Fibroblast of the aortic adventitia (primary cell): Measurements from ENCODE around the gene KIF25. TPM values are rescaled to one million over a fixed set of nuclear protein-coding genes. Genes with fewer than 3 reads are reported as not detected.
"Not testable (repeated sequence)": the region's sequence is repeated elsewhere in the genome, so short reads cannot be mapped to it uniquely, and the experiment has no call there.

Experiments used
- DNase-seq: peaks from one replicate; pipeline ENCODE4 v3.0.0-alpha.2; 2010; ENCODE audit warnings: low read depth
- H3K4me3 ChIP-seq: 2 replicates; pipeline ENCODE4 v1.5.1; 2011; ENCODE audit warnings: low read depth, mild to moderate bottlenecking, control low read depth, low read length, moderate library complexity
- total RNA-seq: library from RNA; depleted of rRNA; stranded (reverse); fragments of >200 nt; gene quantifications from 2 replicates; pipeline ENCODE4 v1.2.3, GENCODE V29; 2012; ENCODE audit warnings: low replicate concordance
- TF ChIP-seq, protein P1 (sequence below): IDR thresholded peaks from 2 replicates; pipeline ENCODE4 v1.5.1; 2011; ENCODE audit warnings: mild to moderate bottlenecking, low read length, control low read depth, inconsistent platforms; ENCODE audit not compliant: insufficient read depth

KIF25 gene
- total RNA-seq, 1 donor = not detected

DNA sequence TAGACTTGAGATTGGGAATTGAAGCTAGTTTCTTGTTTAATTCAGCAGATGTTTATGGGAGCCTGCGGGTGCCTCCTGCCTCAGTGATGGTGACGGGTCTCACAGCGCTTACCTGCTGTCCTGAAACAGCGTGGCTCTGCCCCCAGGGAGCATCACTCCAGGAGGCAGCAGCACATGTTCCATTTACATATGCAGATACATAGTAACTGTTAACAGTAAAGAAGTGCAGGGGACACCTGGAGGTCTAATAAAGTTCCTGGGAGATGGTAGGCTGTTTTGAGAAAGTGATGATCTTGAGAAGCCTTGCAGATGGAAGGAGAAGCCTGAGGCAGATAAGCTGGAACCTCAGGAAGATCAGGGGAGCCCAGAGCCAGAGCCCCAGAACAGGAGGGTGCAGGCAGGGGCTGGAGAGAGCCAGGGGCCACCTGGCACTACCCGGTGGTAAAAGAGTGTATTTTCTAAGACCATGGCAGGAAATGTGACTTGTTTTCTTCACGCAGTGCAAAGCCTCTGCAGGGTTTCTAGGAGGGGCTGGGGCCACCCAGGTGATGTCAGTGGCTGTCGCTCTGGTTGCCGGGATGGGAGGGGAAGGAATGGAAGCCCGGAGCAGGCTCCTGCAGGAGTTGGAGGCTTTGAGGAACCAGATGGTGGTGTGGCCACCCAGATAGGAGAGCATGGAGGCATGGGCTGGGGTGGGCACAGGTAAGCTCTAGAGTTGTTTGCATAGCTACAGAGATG is 24.2 kb upstream of the KIF25 start:
- TF ChIP-seq, protein P1, sequence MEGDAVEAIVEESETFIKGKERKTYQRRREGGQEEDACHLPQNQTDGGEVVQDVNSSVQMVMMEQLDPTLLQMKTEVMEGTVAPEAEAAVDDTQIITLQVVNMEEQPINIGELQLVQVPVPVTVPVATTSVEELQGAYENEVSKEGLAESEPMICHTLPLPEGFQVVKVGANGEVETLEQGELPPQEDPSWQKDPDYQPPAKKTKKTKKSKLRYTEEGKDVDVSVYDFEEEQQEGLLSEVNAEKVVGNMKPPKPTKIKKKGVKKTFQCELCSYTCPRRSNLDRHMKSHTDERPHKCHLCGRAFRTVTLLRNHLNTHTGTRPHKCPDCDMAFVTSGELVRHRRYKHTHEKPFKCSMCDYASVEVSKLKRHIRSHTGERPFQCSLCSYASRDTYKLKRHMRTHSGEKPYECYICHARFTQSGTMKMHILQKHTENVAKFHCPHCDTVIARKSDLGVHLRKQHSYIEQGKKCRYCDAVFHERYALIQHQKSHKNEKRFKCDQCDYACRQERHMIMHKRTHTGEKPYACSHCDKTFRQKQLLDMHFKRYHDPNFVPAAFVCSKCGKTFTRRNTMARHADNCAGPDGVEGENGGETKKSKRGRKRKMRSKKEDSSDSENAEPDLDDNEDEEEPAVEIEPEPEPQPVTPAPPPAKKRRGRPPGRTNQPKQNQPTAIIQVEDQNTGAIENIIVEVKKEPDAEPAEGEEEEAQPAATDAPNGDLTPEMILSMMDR = no peak
- DNase-seq = no peak
- H3K4me3 ChIP-seq = no peak overlapping the region

DNA sequence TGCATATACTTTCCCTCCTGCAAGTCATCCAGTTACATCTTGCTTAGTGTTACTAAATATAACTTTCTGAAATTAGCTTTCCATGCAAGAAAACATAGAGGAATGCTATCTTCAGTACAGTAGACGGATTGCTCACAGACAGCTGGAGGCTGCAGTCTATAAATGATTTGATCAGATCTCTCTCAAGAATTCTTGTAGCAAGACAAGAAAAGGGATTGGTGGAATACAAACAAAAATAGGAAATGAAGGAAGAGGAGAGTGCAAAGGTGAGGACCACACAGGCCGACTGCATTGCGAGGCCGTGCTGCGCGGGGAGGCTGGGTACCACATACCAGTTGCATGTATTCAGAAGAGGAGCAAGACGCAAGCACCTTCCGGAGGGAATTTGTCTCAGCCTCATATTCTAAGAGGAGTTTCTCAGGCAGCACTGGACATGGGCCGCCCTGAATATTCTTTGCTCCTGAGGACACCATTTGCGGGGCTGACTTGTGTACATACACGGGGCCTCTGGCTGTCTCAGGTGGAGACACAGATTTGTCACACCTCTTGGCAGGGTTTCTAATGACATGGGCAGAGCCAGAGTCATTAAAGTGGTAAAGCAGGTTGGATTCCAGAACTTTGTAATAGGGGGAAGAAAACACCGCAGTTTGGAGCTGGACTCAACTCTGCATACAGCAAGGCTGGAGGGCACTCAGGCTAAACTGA is 22.7 kb upstream of the KIF25 start:
- TF ChIP-seq, protein P1 = no peak
- H3K4me3 ChIP-seq = no peak overlapping the region
- DNase-seq = no peak

DNA sequence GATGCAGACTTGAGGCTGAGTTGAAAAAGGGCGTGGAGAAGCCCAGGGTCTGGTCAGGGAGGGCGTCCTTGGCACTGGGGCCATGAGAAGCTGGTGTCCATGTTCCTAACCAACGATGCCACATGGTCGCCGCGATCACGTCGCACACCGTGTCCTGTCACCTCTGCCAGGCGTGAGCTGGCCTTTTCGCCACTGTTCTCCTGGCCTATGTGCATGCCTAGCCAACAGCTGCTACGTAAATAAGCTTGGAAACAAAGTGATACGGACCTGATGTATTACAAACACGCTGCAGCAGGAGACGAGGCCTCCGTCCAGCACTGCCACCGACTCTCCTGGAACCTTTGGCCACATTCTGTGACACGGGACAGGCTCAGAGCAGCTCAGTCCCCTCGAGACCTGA is 22.0 kb upstream of the KIF25 start:
- TF ChIP-seq, protein P1 = no peak
- no peak for DNase-seq

DNA sequence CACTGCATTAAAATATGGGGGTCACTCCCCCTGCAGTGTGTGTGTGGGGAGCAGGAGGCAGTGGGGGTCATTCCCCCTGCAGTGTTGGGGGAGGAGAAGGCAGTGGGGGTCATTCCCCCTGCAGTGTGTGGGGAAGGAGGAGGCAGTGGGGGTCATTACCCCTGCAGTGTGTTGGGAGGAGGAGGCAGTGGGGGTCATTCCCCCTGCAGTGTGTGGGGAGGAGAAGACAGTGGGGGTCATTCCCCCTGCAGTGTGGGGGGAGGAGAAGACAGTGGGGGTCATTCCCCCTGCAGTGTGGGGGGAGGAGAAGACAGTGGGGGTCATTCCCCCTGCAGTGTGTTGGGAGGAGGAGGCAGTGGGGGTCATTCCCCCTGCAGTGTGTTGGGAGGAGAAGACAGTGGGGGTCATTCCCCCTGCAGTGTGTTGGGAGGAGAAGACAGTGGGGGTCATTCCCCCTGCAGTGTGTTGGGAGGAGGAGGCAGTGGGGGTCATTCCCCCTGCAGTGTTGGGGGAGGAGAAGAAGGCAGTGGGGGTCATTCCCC is 21.3 kb upstream of the KIF25 start:
- H3K4me3 ChIP-seq, DNase-seq: not testable (repeated sequence)

More for the DNA sequence above, 22.0 kb upstream of the KIF25 start:
- H3K4me3 ChIP-seq = no peak overlapping the region

DNA sequence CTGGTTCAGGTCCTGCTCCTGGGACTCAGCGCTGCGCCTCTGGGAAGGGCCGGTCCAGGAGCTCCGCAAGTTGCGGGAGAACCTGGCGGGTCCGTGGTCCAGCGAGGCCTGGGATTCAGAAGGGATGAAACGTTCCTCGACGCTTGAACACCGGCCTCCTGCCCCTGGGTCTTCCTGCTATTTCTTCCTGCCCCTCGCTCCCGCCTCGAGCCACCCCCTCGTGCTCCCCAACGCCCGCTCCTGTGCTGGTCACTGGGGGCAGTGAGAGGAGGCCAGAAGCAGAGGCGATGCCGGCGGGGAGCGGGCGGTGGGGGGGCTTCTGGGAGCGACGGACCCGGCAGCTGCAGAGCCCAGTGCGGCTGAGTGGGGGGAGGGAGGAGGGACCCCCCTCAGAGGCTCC is 20.8 kb upstream of the KIF25 start:
- DNase-seq = no peak
- H3K4me3 ChIP-seq = no peak overlapping the region
- TF ChIP-seq, protein P1 = no peak

DNA sequence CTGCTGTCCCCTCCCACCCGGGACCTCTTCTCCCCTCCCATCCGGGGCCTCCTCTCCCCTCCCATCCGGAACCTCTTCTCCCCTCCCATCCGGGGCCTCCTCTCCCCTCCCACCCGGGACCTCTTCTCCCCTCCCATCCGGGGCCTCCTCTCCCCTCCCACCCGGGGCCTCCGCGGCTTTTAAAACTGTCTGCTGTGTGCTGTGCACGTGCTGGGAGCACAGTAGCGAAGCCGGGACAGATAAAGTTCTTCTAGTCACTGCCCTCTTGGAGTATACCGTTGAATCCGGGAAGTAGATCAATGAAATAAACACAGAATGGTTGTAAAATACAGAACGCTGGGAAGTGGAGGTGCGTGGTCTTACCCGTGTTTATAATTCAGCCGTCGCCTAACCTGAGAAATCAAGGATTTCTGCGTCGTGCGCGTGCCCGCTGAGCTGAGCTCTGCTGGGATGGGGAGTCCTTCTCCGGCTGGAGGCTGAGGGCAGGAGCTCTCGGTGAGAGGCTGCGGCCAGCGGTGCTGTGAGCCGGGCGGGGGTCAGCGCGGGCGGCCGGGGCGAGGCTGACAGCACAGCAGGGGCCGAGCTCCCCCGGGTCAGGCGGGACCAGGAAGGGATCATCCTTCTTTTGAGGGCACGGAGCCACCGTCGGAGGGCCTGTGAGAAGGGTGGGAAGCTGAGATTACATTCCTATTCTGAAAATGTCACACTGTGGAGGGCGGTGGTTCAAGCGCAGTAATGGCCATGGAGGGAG is 19.6 kb upstream of the KIF25 start:
- DNase-seq = no peak
- H3K4me3 ChIP-seq = no peak overlapping the region
- TF ChIP-seq, protein P1 = no peak

DNA sequence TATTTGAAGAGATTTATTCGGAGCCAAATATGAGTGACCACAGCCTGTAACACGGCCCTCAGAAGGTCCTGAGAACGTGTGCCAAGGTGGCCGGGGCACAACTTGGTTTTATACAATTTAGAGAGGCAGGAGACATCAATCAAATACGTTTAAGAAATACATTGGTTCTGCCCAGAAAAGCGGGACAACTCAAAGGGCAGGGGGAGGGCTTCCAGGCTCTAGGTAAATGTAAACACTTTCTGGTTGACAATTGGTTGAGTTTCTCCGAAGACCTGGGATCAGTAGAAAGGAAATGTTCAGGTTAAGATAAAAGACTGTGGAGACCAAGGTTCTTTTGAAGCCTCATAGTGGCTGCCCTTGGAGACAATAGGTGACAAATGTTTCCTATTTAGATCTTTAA is 18.9 kb upstream of the KIF25 start:
- TF ChIP-seq, protein P1 = no peak
- H3K4me3 ChIP-seq = no peak overlapping the region
- no peak for DNase-seq
